ENCODE data around the gene FHOD3.

The FHOD3 gene

GRCh38 chr18:36590621-36591580 lies 293.4 kb downstream of the FHOD3 start:
- FAIRE-seq (no peak), DNase-seq (ENCODE audit: insufficient read length, low spot score) (no peak)
- TF ChIP-seq, protein P1, sequence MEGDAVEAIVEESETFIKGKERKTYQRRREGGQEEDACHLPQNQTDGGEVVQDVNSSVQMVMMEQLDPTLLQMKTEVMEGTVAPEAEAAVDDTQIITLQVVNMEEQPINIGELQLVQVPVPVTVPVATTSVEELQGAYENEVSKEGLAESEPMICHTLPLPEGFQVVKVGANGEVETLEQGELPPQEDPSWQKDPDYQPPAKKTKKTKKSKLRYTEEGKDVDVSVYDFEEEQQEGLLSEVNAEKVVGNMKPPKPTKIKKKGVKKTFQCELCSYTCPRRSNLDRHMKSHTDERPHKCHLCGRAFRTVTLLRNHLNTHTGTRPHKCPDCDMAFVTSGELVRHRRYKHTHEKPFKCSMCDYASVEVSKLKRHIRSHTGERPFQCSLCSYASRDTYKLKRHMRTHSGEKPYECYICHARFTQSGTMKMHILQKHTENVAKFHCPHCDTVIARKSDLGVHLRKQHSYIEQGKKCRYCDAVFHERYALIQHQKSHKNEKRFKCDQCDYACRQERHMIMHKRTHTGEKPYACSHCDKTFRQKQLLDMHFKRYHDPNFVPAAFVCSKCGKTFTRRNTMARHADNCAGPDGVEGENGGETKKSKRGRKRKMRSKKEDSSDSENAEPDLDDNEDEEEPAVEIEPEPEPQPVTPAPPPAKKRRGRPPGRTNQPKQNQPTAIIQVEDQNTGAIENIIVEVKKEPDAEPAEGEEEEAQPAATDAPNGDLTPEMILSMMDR (IDR thresholded peaks at IDR 0.05; ENCODE audit: insufficient read depth, missing control alignments) = no peak

GRCh38 chr18:36592282-36592681 lies 294.8 kb downstream of the FHOD3 start:
- TF ChIP-seq, protein P1 (IDR thresholded peaks at IDR 0.05; ENCODE audit: insufficient read depth, missing control alignments) = no peak
- no peak for FAIRE-seq

GRCh38 chr18:36593001-36593400 lies 295.5 kb downstream of the FHOD3 start:
- FAIRE-seq = no peak
- DNase-seq (ENCODE audit: insufficient read length, low spot score) = no peak

More at GRCh38 chr18:36592282-36592681, 294.8 kb downstream of the FHOD3 start:
- no peak for DNase-seq (ENCODE audit: insufficient read length, low spot score)

GRCh38 chr18:36593641-36594040 lies 296.1 kb downstream of the FHOD3 start:
- FAIRE-seq = no peak
- no peak for DNase-seq (ENCODE audit: insufficient read length, low spot score)
- TF ChIP-seq, protein P1 (IDR thresholded peaks at IDR 0.05; ENCODE audit: insufficient read depth, missing control alignments) = no peak

More at GRCh38 chr18:36593001-36593400, 295.5 kb downstream of the FHOD3 start:
- TF ChIP-seq, protein P1 (IDR thresholded peaks at IDR 0.05; ENCODE audit: insufficient read depth, missing control alignments) = no peak

GRCh38 chr18:36594621-36595020 lies 297.1 kb downstream of the FHOD3 start:
- DNase-seq (ENCODE audit: insufficient read length, low spot score) = no peak
- TF ChIP-seq, protein P1 (IDR thresholded peaks at IDR 0.05; ENCODE audit: insufficient read depth, missing control alignments) = no peak
- FAIRE-seq = no peak

- DNase-seq (ENCODE audit: insufficient read length, low spot score) (no peak), FAIRE-seq (no peak)
- TF ChIP-seq, protein P1 (IDR thresholded peaks at IDR 0.05; ENCODE audit: insufficient read depth, missing control alignments) = no peak
These were observed 297.7 kb downstream of the FHOD3 start for GRCh38 chr18:36595046-36595817.
